Hematopoietic multipotent progenitor cell treated with erythropoietin and hydrocortisone succinate and interleukin-3 and kit ligand, for 8 days (in vitro differentiated cells): ENCODE measurements around the gene ZNF507.
"Not testable (repeated sequence)": the region's sequence is repeated elsewhere in the genome, so short reads cannot be mapped to it uniquely, and the experiment has no call there.

Source experiments
- DNase-seq: peaks from one replicate; pipeline ENCODE4 v3.0.0-alpha.2; 2015

The ZNF507 gene

DNA sequence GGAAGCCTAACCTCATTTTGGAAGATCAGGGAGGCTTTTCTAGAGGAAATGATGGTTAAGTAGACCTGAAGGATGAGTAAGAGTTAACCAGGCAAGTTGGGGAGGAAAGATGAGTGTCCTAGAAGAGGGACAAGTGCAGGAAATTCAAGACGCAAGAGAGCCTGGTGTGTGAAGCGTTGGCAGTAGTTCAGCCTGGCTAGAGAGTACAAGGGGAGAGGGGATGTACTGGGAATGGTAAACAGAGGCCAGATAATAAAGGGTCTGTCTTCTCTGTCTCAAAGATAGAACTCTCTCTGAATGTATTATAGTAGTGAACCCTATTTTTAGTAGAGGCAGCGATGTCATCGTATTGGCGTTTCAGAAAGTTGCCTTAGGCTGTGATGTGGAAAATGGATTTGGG lies 69.8 kb downstream of the ZNF507 start:
- no peak for DNase-seq

DNA sequence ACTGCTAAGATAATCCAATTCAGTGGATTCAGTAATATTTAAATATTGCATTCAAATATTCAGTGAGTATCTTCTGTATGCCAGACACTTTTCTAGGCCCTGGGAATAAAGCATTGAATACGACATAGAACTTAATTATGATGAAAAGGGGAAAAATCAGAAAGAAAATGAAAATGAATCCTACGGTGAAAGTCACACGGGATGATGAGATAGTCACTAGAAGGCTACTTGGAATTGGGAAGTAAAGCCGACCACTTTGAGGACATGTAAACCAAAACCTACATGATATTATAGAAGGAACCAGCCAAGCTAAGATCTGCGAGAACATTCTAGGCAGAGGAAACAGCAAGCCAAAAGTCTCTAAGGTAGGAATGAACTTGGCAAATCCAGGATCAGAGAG lies 70.3 kb downstream of the ZNF507 start:
- no peak for DNase-seq

DNA sequence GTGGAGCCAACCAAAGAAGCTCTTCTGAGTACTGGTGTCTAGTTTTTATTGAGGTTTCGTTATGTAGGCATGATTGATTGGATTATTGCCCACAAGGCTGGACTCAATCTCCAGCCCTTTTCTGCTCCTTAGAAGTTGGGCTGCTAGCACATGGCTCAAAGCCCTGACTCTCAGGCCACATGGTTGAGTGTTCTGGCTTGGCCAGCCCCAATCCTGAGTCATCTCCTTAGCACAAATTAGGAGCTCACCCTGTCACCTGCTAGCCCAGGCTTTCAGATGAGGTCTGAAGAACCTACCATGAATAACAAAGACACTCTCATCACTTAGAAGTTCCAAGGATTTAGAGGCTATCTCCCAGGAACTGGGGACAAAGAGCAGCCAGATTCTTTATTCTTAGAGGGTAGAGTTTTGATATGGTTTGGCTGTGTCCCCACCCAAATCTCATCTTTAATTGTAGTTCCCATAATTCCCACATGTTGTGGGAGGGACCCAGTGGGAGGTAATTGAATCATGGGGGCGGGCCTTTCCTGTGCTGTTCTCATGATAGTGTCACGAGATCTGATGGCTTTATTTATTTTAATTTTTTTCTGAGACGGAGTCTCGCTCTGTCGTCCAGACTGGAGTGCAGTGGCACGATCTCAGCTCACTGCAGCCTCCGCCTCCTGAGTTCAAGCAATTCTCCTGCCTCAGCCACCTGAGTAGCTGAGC lies 71.5 kb downstream of the ZNF507 start:
- no peak for DNase-seq

DNA sequence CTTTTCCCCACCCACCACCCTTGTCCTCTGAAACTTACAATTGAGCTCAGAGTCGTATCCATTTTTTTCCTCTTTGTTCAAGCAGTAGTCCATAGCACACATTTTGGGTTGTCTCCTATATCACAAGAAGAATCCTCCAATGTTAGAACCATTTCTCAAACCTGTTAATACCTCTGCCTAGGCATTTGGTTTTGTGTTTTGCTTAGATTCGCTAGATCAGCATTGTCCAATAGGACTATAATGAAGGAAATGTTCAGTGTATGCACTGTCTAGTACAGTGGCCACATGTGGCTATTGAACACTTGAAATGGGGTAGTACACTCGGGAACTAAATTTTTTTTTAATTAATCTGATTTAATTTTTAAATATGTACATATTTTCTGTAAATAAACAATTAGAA lies 72.7 kb downstream of the ZNF507 start:
- no peak for DNase-seq

DNA sequence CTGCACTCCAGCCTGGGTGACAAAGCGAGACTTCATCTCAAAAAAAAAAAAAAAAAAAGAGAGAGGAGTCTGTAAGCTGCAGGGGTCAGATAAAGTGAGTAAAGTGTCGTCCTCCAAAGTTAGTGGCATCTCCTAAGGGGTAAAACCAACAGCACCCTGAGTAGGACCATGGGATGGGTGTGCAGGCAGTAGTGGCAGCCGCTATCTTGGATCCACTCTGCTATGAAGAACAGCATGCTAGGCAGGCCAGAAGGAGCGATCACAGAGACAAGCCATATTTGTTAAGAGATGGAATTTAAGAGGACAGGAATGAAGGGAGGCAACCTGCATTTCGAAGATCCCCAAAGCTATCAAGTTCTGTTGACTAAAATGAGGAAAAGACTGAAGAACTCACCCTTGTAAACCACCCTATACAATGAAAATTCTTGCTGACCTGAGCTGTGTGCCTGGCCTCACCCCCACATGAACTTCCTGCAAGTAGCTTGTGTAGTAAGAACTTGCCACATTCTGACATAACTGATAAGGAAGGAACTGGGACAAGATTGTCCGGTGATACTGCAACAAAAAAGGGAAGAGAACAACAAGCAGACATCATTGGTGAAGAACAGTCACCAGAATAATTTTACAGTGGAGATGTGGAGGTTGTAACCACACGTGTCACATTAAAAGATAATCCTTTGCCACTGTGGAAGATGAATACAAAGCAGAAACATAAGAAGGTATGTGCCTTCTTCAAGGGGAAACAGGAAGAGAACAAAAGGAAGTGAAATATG lies 76.4 kb downstream of the ZNF507 start:
- DNase-seq, result peak; percentile 80

DNA sequence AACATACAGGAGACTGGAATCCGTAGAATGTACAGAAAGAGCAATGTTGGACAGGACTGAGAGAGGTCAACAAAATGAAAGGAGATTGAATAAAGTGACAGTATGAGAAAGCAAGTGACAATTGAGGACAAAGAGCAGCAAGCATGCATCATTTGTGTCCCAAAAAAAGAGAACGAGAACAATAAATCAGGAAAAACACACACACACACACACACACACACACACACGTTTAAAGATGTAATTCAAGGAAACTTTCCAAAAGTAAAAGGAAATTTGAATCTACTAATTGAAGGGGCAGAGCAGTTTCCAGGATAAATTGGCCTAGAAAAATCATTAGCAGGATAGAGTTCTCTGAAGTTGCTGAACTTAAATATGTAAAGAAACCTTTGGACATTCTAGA lies 77.0 kb downstream of the ZNF507 start:
- no peak for DNase-seq

DNA sequence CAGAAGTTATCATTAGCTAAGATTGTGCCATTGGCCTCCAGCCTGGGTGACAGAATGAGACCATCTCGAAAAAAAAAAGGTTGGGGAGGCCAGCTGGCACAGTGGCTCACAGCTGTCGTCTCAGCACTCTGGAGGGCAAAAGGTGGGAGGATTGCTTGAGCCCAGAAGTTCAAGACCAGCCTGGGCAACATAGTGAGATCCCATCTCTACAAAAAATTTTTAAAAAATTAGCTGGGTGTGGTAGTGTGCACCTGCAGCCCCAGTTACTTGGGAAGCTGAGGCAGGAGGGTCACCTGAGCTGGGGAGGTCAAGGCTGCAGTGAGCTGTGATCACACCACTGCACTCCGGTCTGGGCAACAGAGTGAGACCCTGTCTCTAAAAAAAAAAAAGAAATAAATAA lies 78.5 kb downstream of the ZNF507 start:
- DNase-seq, result not testable (repeated sequence)

DNA sequence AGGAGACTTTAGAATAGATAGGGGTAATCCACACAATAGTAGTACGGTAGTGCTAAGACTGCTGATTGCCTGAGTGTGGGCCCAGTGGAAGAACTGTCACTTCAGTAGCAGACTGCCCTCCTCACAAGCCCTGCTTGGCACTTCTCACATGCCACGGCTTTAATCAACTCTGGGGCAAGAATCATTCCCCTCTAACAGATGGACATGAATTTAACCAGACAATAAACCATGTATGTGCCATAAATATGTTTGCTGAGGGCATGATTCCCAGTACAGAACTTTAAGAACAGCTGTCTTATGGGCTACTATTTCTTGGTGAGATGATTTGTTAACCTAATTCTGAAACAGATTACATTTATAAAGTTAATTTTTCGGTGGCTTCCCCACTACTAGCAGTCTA lies 82.1 kb downstream of the ZNF507 start:
- DNase-seq, result no peak

DNA sequence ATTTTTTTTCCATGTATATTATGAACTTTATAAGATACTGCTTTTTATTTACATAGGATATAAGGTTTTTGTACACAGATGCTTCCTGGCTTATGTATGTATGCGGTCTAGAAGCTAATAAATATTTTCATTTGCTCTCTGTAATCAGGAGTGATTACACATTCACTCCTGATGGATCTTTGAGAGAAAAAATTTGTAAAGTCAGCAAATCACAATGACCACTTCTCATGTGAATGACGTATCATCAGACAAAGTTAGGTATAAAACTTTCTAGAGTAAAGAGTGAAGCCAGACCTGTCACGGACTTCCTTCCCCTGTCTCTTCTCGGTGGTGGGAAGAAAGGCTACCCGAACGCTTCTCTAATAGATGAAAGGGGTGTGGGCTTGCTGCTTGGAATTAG lies 91.3 kb downstream of the ZNF507 start:
- DNase-seq, result no peak

DNA sequence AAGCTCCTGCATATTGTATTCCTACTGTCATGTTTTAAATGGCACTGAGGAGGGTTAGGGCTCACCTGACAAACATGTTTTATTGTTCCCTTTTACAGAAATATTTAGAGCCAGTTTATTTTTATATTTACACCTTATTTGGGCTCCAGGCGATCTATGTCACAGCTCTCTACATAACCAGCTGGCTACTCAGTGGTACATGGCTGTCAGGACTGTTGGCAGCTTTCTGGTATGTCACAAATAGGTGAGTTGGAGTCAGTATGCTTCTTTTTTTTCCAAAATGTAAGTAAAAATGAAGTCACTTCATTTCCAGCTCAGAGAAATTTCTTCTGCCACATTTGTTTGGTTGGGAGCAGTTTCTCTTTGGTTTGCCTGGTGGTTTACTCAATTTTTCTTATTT lies 91.7 kb downstream of the ZNF507 start:
- DNase-seq, result no peak
